Smooth muscle cell (in vitro differentiated cells): ENCODE data around the gene WDR46. TPM values are rescaled to one million over a fixed set of nuclear protein-coding genes. Genes with fewer than 3 reads are reported as not detected.

Source experiments
- DNase-seq: peaks from one replicate; lab custom pipeline; 2025; ENCODE audit not compliant: unreplicated experiment; lab: John Stamatoyannopoulos, UW
- H2AFZ ChIP-seq: fragments of 200-600 bp; sonication (generic); 2 replicates; pipeline ENCODE4 v1.6.0; 2016; ENCODE audit warnings: antibody characterized with exemption, low read depth, mild to moderate bottlenecking
- H3F3A ChIP-seq: fragments of 200-600 bp; sonication (generic); 2 replicates; pipeline ENCODE4 v1.6.0; 2017; ENCODE audit warnings: antibody characterized with exemption, low read depth
- H3K27ac ChIP-seq: fragments of 200-600 bp; sonication (generic); 2 replicates; pipeline ENCODE4 v1.5.1; 2016; ENCODE audit warnings: low read depth, mild to moderate bottlenecking
- H3K27me3 ChIP-seq: fragments of 200-600 bp; sonication (generic); 2 replicates; pipeline ENCODE4 v1.6.1; 2016; ENCODE audit warnings: low read depth, mild to moderate bottlenecking
- H3K36me3 ChIP-seq: fragments of 200-600 bp; sonication (generic); 2 replicates; pipeline ENCODE4 v1.5.1; 2016; ENCODE audit warnings: low read depth
- H3K4me1 ChIP-seq: fragments of 200-600 bp; sonication (generic); 2 replicates; pipeline ENCODE4 v1.5.1; 2016; ENCODE audit warnings: low read depth
- H3K4me2 ChIP-seq: fragments of 200-600 bp; sonication (generic); 2 replicates; pipeline ENCODE4 v1.6.0; 2016; ENCODE audit warnings: mild to moderate bottlenecking
- H3K4me3 ChIP-seq: fragments of 200-600 bp; sonication (generic); 2 replicates; pipeline ENCODE4 v1.5.1; 2016; ENCODE audit warnings: mild to moderate bottlenecking
- H3K79me2 ChIP-seq: fragments of 200-600 bp; sonication (generic); 2 replicates; pipeline ENCODE4 v1.6.0; 2016; ENCODE audit warnings: low read depth, mild to moderate bottlenecking
- H3K9ac ChIP-seq: fragments of 200-600 bp; sonication (generic); 2 replicates; pipeline ENCODE4 v1.6.0; 2016; ENCODE audit warnings: low read depth
- H3K9me3 ChIP-seq: fragments of 200-600 bp; sonication (generic); replicated peaks from 2 replicates; pipeline ENCODE4 v1.5.1; 2016; ENCODE audit warnings: low read depth
- H4K20me1 ChIP-seq: fragments of 200-600 bp; sonication (generic); 2 replicates; pipeline ENCODE4 v1.6.0; 2016; ENCODE audit warnings: low read depth
- WGBS: methylation state at CpG from one replicate; pipeline ENCODE4 v1.1.7; 2016; ENCODE audit warnings: low lambda C conversion rate; 5-methylcytosine and 5-hydroxymethylcytosine counted together
- polyA plus RNA-seq: library from polyadenylated mRNA; unstranded; fragments of >200 nt; fragmentation: Nextera tagmentation; extraction: Ambion mirVana; gene quantifications from 2 replicates; pipeline ENCODE4 v1.2.1, GENCODE V29; 2016
- total RNA-seq: library from RNA; depleted of rRNA; stranded (reverse); fragments of >200 nt; gene quantifications from 2 replicates; pipeline ENCODE4 v1.2.3, GENCODE V29; 2014
- TF ChIP-seq, protein P1 (sequence below): fragments of 200-600 bp; sonication (generic); IDR thresholded peaks from 2 replicates; pipeline ENCODE4 v1.5.1; 2017; ENCODE audit warnings: borderline replicate concordance, mild to moderate bottlenecking, antibody characterized with exemption; ENCODE audit not compliant: insufficient read depth, poor library complexity, severe bottlenecking

Gene WDR46
- total and polyA plus RNA-seq, 2 experiments from 2014 or later = 67.9 to 69.9 TPM

GRCh38 chr6:33323623-33323948, 34.5 kb upstream of the WDR46 start:
- peaks cover 26% of the 10 kb centered on the region for H3K79me2 ChIP-seq
- TF ChIP-seq, protein P1, sequence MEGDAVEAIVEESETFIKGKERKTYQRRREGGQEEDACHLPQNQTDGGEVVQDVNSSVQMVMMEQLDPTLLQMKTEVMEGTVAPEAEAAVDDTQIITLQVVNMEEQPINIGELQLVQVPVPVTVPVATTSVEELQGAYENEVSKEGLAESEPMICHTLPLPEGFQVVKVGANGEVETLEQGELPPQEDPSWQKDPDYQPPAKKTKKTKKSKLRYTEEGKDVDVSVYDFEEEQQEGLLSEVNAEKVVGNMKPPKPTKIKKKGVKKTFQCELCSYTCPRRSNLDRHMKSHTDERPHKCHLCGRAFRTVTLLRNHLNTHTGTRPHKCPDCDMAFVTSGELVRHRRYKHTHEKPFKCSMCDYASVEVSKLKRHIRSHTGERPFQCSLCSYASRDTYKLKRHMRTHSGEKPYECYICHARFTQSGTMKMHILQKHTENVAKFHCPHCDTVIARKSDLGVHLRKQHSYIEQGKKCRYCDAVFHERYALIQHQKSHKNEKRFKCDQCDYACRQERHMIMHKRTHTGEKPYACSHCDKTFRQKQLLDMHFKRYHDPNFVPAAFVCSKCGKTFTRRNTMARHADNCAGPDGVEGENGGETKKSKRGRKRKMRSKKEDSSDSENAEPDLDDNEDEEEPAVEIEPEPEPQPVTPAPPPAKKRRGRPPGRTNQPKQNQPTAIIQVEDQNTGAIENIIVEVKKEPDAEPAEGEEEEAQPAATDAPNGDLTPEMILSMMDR = no peak
- H4K20me1 ChIP-seq = no peaks in the 10 kb centered on the region
- peak overlapping the region; percentile 70 for H3K4me3 ChIP-seq
- H3F3A ChIP-seq = peaks cover 36% of the 10 kb centered on the region
- H3K9ac ChIP-seq = no peak overlapping the region
- peak overlapping the region; percentile 97 for H3K27ac ChIP-seq
- peak overlapping the region; percentile 96 for H3K4me2 ChIP-seq
- peak overlapping the region; percentile 77 for H2AFZ ChIP-seq
- WGBS = 5% methylated on average over 11 of the region's 12 CpGs
- H3K9me3 ChIP-seq = no peaks in the 10 kb centered on the region
- peaks cover 33% of the 10 kb centered on the region for H3K4me1 ChIP-seq
- no peaks in the 10 kb centered on the region for H3K36me3 ChIP-seq
- H3K27me3 ChIP-seq = no peaks in the 10 kb centered on the region
- DNase-seq = no peak

GRCh38 chr6:33321227-33321626, 32.2 kb upstream of the WDR46 start:
- Histone ChIP-seq H3K27me3 (no peaks in the 10 kb centered on the region), H3K4me3 (no peak overlapping the region), H3F3A (peaks cover 45% of the 10 kb centered on the region), H4K20me1 (peaks cover 4% of the 10 kb centered on the region), H3K4me2 (peak overlapping the region; percentile 96), H3K79me2 (peaks cover 26% of the 10 kb centered on the region), H3K27ac (peak overlapping the region; percentile 97), H3K36me3 (no peaks in the 10 kb centered on the region), H3K9me3 (no peaks in the 10 kb centered on the region), H3K9ac (peak overlapping the region; percentile 86), H2AFZ (no peak overlapping the region), H3K4me1 (peaks cover 36% of the 10 kb centered on the region)
- TF ChIP-seq, protein P1 = no peak
- DNase-seq = no peak
- WGBS = 85% methylated on average over 9 of the region's 9 CpGs

GRCh38 chr6:33320315-33321181, 31.5 kb upstream of the WDR46 start:
- Histone ChIP-seq H3K4me3 (no peak overlapping the region), H3K9ac (peak overlapping the region; percentile 86), H2AFZ (no peak overlapping the region), H3K36me3 (no peaks in the 10 kb centered on the region), H4K20me1 (peaks cover 4% of the 10 kb centered on the region), H3K9me3 (no peaks in the 10 kb centered on the region), H3F3A (peaks cover 45% of the 10 kb centered on the region), H3K27me3 (no peaks in the 10 kb centered on the region), H3K79me2 (peaks cover 26% of the 10 kb centered on the region), H3K4me2 (peak overlapping the region; percentile 96), H3K27ac (peak overlapping the region; percentile 97), H3K4me1 (peaks cover 36% of the 10 kb centered on the region)
- TF ChIP-seq, protein P1 = no peak
- 70% methylated on average over 32 of the region's 32 CpGs for WGBS
- DNase-seq = no peak
